SK-N-SH (cell line): Measurements from ENCODE around the gene PDK2.

ENCODE experiments used
- CTCF ChIP-seq: fragments of 200-600 bp; sonication (generic); IDR thresholded peaks from 2 replicates; pipeline ENCODE4 v1.6.1; 2017; ENCODE audit warnings: antibody characterized with exemption, mild to moderate bottlenecking, moderate library complexity
- EZH2phosphoT487 ChIP-seq: fragments of 200-600 bp; sonication (generic); IDR thresholded peaks from 2 replicates; pipeline ENCODE4 v1.6.1; 2017; ENCODE audit warnings: low read depth, mixed run types, mild to moderate bottlenecking, antibody characterized with exemption, moderate library complexity, borderline replicate concordance
- MXI1 ChIP-seq: IDR thresholded peaks from 2 replicates; pipeline ENCODE4 v1.6.1; 2012; ENCODE audit warnings: mild to moderate bottlenecking, low read depth, low read length, improper control_type of control experiment

DNA sequence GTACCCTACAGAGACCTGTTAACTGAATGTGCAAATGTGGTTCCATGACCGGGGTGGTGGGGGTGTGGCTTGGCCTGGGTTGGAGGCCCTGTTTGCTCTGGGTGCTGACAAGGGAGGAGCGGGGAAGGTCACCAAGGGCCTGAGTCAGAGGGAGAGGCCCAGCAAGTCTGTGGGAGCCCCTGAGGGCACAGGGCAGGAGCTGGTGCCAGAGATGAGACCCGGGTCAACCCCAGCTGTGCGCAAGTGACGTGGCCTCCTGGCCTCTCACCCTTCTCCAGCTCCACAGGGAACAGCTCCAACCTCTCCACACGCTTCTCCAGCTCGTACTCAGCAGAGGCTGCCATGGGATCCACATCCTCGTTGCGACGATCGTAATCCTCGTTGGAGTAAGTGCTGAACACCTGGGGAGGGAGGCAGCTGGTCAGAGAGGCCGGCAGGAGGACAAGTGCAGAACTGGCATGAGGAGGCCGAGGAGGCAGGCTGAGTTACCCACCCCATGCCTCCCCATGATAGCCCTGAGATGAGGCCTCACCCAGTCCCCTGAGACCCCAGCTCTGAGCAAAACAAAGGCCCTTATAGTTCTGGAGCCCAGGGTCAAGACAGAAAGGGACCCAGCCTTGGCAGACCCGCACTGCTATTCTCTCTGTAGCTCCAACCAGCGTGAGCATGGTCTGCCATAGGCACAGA is 49.8 kb downstream of the PDK2 start:
- TF ChIP-seq MXI1, result no peak
- TF ChIP-seq CTCF, result no peak
- TF ChIP-seq EZH2phosphoT487, result no peak
